K562 (cell line): Measurements from ENCODE around the gene MYOM3. TPM values are rescaled to one million over a fixed set of nuclear protein-coding genes. Genes with fewer than 3 reads are reported as not detected.

Experiments used
- ATF7 ChIP-seq: fragments of 450-650 bp; IDR thresholded peaks from 2 replicates; pipeline ENCODE4 v1.7.1; 2014; ENCODE audit warnings: mild to moderate bottlenecking, moderate library complexity
- BCOR ChIP-seq: fragments of 450-650 bp; IDR thresholded peaks from 2 replicates; pipeline ENCODE4 v1.6.1; 2016
- BRD9 ChIP-seq: fragments of 450-650 bp; IDR thresholded peaks from 2 replicates; pipeline ENCODE4 v1.6.1; 2018; ENCODE audit warnings: low read depth; ENCODE audit not compliant: partially characterized antibody
- HDAC2 ChIP-seq: fragments of 450-650 bp; IDR thresholded peaks from 2 replicates; pipeline ENCODE4 v1.6.1; 2016; ENCODE audit warnings: mild to moderate bottlenecking
- KDM1A ChIP-seq, 2 experiments: fragments of 450-650 bp; IDR thresholded peaks; 2 replicates each; pipeline ENCODE4 v1.6.1; 2016; ENCODE audit warnings: mild to moderate bottlenecking in 2 of 2
- KLF10 ChIP-seq: fragments of 250-450 bp; sonication (Bioruptor Pico); IDR thresholded peaks from 2 replicates; pipeline ENCODE4 v1.6.1; 2021; ENCODE audit warnings: matching md5 sums
- NONO ChIP-seq, 2 experiments: fragments of 200-400 bp in 1 of 2; fragments of 450-650 bp in 1 of 2; formaldehyde crosslinking in 1 of 2; IDR thresholded peaks; 2 replicates each; pipeline ENCODE4 v1.6.1; 2017; ENCODE audit warnings: low read depth in 2 of 2, mild to moderate bottlenecking in 2 of 2, moderate library complexity in 2 of 2, low read length in 1 of 2
- NR2C2 ChIP-seq, 2 experiments: fragments of 200-800 bp in 1 of 2; sonication (Bioruptor generic) in 1 of 2; sonication (generic) in 1 of 2; formaldehyde crosslinking in 1 of 2; IDR thresholded peaks; 2 replicates each; pipeline versions ENCODE4 v1.6.1 to v1.8.0; 2016 to 2022; ENCODE audit warnings: mild to moderate bottlenecking in 1 of 2, missing compliant biosample characterization in 1 of 2, missing genetic modification characterization in 1 of 2, missing genetic modification reagents in 1 of 2
- PHF20 ChIP-seq: fragments of 450-650 bp; IDR thresholded peaks from 2 replicates; pipeline ENCODE4 v1.6.1; 2018; ENCODE audit not compliant: partially characterized antibody
- POLR2A ChIP-seq: fragments of 450-650 bp; conservative IDR thresholded peaks from 2 replicates; pipeline ENCODE4 v1.6.1; 2016
- RBM25 ChIP-seq: fragments of 200-400 bp; formaldehyde crosslinking; IDR thresholded peaks from 2 replicates; pipeline ENCODE4 v1.6.1; 2018; ENCODE audit warnings: low read length, low read depth, moderate library complexity; ENCODE audit not compliant: severe bottlenecking
- RCOR1 ChIP-seq, 2 experiments: IDR thresholded peaks; 2 replicates each; pipeline ENCODE4 v1.6.1; 2012; ENCODE audit warnings: low read depth in 2 of 2, low read length in 2 of 2, borderline replicate concordance in 1 of 2, improper control_type of control experiment in 1 of 2
- SMARCA5 ChIP-seq: fragments of 450-650 bp; IDR thresholded peaks from 2 replicates; pipeline ENCODE4 v1.6.1; 2016
- SMARCE1 ChIP-seq: fragments of 450-650 bp; IDR thresholded peaks from 2 replicates; pipeline ENCODE4 v1.7.1; 2016; ENCODE audit warnings: mild to moderate bottlenecking
- STAT5A ChIP-seq: IDR thresholded peaks from 2 replicates; pipeline ENCODE4 v1.6.1; 2012; ENCODE audit warnings: low read length, inconsistent platforms, borderline replicate concordance
- TRIM28 ChIP-seq: fragments of 450-650 bp; IDR thresholded peaks from 2 replicates; pipeline ENCODE4 v1.6.1; 2017
- ZFP36 ChIP-seq: fragments of 150-350 bp; IDR thresholded peaks from 2 replicates; pipeline ENCODE4 v1.6.1; 2018; ENCODE audit warnings: low read length, low read depth; ENCODE audit not compliant: partially characterized antibody
- polyA plus RNA-seq, 8 experiments: library from polyadenylated mRNA; depleted of rRNA in 4 of 8; stranded (reverse) in 5 of 8; unstranded in 3 of 8; fragments of >200 nt; fragmentation: Nextera tagmentation in 2 of 8; fragmentation: Illumina TruSeq in 1 of 8; extraction: Ambion mirVana in 2 of 8; extraction: Trizol in 1 of 8; gene quantifications; 2 replicates each; pipeline versions ENCODE4 v1.2.1 to v1.2.3, GENCODE V29; 2011 to 2014; ENCODE audit warnings: inconsistent platforms in 1 of 8, missing spikeins in 1 of 8
- total RNA-seq, 7 experiments: library from RNA; depleted of rRNA in 6 of 7; stranded (reverse); fragments of >200 nt in 6 of 7; fragmentation: Illumina TruSeq in 2 of 7; extraction: Trizol in 2 of 7; gene quantifications; 2 replicates each; pipeline versions ENCODE4 v1.2.1 to v1.2.3, GENCODE V29; 2011 to 2021; ENCODE audit warnings: low replicate concordance in 1 of 7

Gene MYOM3
- total and polyA plus RNA-seq, 9 of the 15 experiments (the other 6 are each of a cell fraction or from before 2014, with no cell fraction given), result 0.01 TPM; not detected in 8

- TF ChIP-seq KDM1A (IDR thresholded peaks at IDR 0.05) (peak in 1 of 2 experiments; percentile 57; a peak in 1 of 4 replicates), SMARCA5 (peak; percentile 83; the same call in 1 of the 2 replicates), ATF7 (no peak), SMARCE1 (no peak), HDAC2 (0 out of 2 replicates have a peak, but pooled peaks have one; percentile 24), KLF10 (no peak), RBM25 (peak; percentile 95), BCOR (peak; percentile 90), ZFP36 (peak; percentile 83), PHF20 (peak; percentile 37), RCOR1 (IDR thresholded peaks at IDR 0.05; ENCODE audit: borderline replicate concordance in 1 of 2, low read depth in 2 of 2, low read length in 2 of 2) (peak in 1 of 2 experiments; percentile 57; a peak in 1 of 4 replicates), TRIM28 (no peak), NONO (IDR thresholded peaks at IDR 0.05; ENCODE audit: low read depth in 2 of 2, low read length in 1 of 2) (no peak), NR2C2 (CRISPR knock-in tag; IDR thresholded peaks at IDR 0.05) (no peak), NR2C2 (tag; IDR thresholded peaks at IDR 0.05) (no peak), POLR2A (no peak), STAT5A (no peak), BRD9 (peak; percentile 54)
- TF ChIP-seq, all 486 proteins: peak for 10
These were observed 8.1 kb downstream of the MYOM3 start (continued) for GRCh38 chr1:24103879-24104278.
